ENCODE measurements around the gene RYK.

DNA sequence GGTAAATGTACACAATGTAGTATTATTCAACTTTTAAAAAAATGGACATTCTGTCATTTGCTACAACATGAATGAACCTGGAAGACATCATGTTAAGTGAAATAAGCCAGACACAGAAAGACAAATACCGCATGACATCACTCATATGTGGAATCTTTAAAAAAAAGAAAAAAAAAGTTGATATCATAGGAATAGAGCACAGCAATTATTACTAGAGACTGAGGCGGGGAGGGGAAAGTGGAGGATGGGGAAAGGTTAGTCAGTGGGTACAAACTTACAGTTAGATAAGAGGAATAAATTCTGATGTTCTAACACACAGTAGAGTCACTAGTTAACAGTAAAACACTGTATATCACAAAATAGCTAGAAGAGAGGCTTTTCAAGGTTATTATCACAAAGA is 22.2 kb downstream of the RYK start:
- TF ChIP-seq, protein P1, sequence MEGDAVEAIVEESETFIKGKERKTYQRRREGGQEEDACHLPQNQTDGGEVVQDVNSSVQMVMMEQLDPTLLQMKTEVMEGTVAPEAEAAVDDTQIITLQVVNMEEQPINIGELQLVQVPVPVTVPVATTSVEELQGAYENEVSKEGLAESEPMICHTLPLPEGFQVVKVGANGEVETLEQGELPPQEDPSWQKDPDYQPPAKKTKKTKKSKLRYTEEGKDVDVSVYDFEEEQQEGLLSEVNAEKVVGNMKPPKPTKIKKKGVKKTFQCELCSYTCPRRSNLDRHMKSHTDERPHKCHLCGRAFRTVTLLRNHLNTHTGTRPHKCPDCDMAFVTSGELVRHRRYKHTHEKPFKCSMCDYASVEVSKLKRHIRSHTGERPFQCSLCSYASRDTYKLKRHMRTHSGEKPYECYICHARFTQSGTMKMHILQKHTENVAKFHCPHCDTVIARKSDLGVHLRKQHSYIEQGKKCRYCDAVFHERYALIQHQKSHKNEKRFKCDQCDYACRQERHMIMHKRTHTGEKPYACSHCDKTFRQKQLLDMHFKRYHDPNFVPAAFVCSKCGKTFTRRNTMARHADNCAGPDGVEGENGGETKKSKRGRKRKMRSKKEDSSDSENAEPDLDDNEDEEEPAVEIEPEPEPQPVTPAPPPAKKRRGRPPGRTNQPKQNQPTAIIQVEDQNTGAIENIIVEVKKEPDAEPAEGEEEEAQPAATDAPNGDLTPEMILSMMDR (conservative IDR thresholded peaks at IDR 0.05 in 1 of 2, IDR thresholded peaks at IDR 0.05 in 1 of 2; ENCODE audit: low read depth in 1 of 2, low read length in 2 of 2): no peak
- TF ChIP-seq EZH2 (IDR thresholded peaks at IDR 0.05; ENCODE audit: low read length, missing control alignments): no peak
